ENCODE results near the gene LMTK2.

Gene LMTK2

GRCh38 chr7:98256431-98256830 is 149.8 kb downstream of the LMTK2 start:
- no peak for DNase-seq (ENCODE audit: low spot score)
- FAIRE-seq = no peak

DNA sequence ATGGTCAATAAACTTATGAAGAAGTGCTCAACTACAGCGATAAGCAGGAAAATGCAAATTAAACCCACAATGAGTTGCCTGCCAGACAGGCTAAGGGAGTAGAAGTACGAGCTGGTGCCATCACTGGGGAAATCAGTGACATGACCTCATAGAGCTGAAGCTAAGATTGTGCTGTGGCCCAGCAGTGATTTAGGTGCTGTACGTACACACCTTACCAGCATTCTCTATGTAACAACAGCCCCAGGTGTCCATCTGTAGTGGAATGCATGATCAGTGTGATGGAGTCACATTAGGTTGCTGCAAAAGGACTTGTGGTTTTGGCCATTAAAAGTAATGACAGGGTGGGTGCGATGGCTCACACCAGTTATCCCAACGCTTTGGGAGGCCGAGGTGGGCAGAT is 151.0 kb downstream of the LMTK2 start:
- DNase-seq (ENCODE audit: low spot score) (no peak), FAIRE-seq (no peak)
